Measurements from ENCODE around the gene HAP1.

Gene HAP1

DNA sequence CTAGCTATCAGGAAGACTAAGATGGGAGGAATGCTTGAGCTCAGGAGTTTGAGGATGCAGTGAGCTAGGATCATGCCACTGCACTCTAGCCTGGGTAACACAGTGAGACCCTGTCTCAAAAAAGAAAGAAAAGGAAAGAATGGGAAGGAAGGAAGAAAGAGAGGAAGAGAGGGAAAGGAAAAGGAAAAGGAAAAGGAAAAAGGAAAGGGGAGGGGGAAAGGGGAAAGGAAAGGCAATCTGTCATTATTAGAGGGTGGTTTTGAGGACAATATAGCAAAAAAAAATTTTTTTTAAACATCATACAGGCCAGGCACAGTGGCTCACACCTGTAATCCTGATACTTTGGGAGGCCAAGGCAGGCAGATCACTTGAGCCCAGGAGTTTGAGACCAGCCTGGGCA, 31.7 kb upstream of the HAP1 start:
- DNase-seq (ENCODE audit: low read depth, low spot score): no peak

- DNase-seq (ENCODE audit: low read depth, low spot score): no peak
Observed at GRCh38 chr17:41763327-41763726, 28.9 kb upstream of the HAP1 start.

GRCh38 chr17:41762841-41763240, 28.4 kb upstream of the HAP1 start:
- peak; percentile 28 for DNase-seq (ENCODE audit: low read depth, low spot score)

- DNase-seq (ENCODE audit: low read depth, low spot score): no peak
Observed at GRCh38 chr17:41762391-41762790, 27.9 kb upstream of the HAP1 start.

- DNase-seq (ENCODE audit: low read depth, low spot score): no peak
Observed at GRCh38 chr17:41760878-41761277, 26.4 kb upstream of the HAP1 start.

- no peak for DNase-seq (ENCODE audit: low read depth, low spot score)
Observed at GRCh38 chr17:41758601-41759000, 24.2 kb upstream of the HAP1 start.

DNA sequence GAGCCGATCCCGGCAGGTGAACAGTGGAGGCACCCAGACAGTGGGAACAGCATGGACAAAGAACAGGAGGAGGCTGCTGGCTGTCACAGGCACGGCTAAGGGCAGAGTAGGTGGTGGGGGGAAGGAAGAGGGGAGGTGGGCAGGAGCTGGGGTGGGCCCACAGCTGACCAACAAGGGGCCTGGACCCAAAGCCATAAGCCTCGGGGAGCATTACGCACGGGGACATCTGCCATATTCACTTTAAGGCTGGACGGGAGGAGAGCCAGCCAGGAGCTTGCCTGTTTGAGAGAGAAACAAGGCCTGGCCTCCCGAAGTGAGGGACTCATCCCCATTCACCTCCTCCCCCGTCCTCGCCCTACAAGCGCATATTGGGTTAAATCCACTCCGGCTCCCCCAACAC, 19.6 kb upstream of the HAP1 start:
- DNase-seq (ENCODE audit: low read depth, low spot score): no peak

DNA sequence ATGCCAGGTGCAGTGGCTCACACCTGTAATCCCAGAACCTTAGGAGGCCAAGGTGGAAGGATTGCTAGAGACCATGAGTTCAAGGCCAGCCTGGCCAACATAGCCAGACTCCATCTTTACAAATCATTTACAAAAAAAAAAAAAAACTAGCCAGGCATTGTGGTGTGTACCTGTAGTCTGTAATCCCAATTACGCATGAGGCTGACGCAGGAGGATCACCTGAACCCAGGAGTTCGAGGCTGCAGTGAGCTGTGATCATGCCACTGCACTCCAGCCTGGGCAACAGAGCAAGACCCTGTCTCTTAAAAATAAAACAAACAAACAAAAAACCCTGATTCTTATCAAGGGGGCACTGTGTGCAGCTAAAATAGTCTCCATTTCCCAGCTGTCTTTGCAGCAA, 16.8 kb upstream of the HAP1 start:
- no peak for DNase-seq (ENCODE audit: low read depth, low spot score)

DNA sequence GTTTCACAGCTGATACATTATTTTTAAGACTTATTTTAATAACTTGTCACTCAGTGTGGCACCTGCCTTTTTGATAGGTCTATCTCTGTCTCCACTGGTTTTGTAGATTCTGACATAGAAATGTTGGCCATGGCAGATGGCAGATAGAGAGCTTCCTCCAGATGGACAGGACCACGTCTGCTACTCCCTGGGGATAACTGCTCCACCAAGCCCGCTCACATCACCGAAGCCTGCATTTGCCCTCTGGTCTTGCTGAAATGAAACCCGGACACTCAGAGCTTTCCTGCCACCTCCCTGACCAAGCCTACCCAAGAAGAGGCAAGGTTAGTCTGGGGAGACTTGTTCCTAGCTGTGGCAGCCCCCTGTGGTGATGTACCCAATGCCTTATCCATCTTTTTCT, 16.4 kb upstream of the HAP1 start:
- no peak for DNase-seq (ENCODE audit: low read depth, low spot score)

DNA sequence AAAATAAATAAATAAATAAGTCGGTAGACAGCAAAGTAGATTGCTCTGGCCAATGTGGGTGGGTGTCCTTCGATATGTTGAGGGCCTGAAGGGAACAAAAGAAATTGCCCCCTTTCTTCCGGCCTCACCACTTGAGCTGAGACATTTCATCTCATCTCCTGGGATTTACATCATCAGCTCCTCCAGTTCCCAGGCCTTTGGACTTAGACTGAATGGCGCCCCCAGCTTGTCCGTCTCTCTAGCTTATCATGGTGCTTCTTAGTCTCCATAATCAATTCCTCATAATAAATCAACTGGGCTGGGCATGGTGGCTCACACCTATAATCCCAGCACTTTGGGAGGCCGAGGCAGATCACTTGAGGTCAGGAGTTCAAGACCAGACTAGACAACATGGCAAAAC, 13.8 kb upstream of the HAP1 start:
- no peak for DNase-seq (ENCODE audit: low read depth, low spot score)

DNA sequence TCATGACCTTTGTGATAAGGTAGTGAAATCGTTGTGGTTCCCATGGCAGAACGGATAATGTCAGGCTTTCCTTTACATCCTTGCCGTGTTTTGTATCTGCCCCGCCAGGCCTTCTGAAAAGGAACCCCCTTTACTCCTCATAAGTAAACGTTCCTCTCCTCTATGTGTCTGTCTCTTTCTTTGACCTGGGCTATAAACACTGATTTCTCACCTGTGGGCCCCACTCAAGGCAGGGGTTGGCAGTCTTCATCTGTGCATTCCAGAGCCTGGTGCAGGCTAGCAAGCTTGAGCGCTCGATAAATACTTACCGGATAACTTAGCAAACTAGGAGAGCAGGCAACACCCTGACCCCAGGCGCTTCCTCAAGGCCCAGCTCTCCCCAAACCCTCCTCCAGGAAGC, 7.3 kb upstream of the HAP1 start:
- no peak for DNase-seq (ENCODE audit: low read depth, low spot score)

GRCh38 chr17:41740506-41740905, 6.1 kb upstream of the HAP1 start:
- DNase-seq (ENCODE audit: low read depth, low spot score): no peak

GRCh38 chr17:41739661-41740352, 5.4 kb upstream of the HAP1 start:
- DNase-seq (ENCODE audit: low read depth, low spot score): no peak

DNA sequence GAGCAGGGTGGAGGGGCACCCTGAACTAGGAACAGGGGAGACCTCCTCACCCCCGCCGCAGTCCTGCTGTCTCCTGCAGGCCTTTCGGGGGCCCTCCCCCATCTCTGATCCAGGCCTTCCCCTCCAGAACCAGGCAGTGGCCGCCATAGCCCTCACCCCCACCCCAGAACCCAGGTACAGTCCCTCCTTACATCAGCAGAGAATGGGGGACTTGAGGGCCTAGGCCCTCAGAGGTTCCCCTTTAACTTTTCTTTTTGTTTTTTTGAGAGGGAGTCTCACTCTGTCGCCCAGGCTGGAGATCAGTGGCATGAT, 4.3 kb upstream of the HAP1 start:
- no peak for DNase-seq (ENCODE audit: low read depth, low spot score)

GRCh38 chr17:41738077-41738800, 3.8 kb upstream of the HAP1 start:
- DNase-seq (ENCODE audit: low read depth, low spot score): peak; percentile 96

- no peak for DNase-seq (ENCODE audit: low read depth, low spot score)
Observed at GRCh38 chr17:41737680-41738023, 3.2 kb upstream of the HAP1 start.

- no peak for DNase-seq (ENCODE audit: low read depth, low spot score)
Observed at GRCh38 chr17:41736983-41737679, 2.7 kb upstream of the HAP1 start.

- no peak for DNase-seq (ENCODE audit: low read depth, low spot score)
Observed at GRCh38 chr17:41735744-41736143, 1.3 kb upstream of the HAP1 start.

- DNase-seq (ENCODE audit: low read depth, low spot score): no peak
Observed at GRCh38 chr17:41734949-41735313, 488 bp upstream of the HAP1 start.

GRCh38 chr17:41733348-41734138, 900 bp downstream of the HAP1 start:
- no peak for DNase-seq (ENCODE audit: low read depth, low spot score)

- DNase-seq (ENCODE audit: low read depth, low spot score): no peak
Observed at GRCh38 chr17:41731836-41732235, 2.6 kb downstream of the HAP1 start.

- no peak for DNase-seq (ENCODE audit: low read depth, low spot score)
Observed at GRCh38 chr17:41730479-41730878, 4.0 kb downstream of the HAP1 start.
